HFF-Myc (cell line): Measurements from ENCODE around the gene TREM1.

Experiments used
- DNase-seq: peaks from one replicate; pipeline ENCODE4 v3.0.0-alpha.2; 2011; ENCODE audit warnings: low read depth; ENCODE audit errors: extremely low read depth
- H3K4me3 ChIP-seq: replicated peaks from 2 replicates; pipeline ENCODE4 v1.5.1; 2011; ENCODE audit warnings: low read depth, mild to moderate bottlenecking, control low read depth, low read length
- TF ChIP-seq, protein P1 (sequence below): IDR thresholded peaks from 2 replicates; pipeline ENCODE4 v1.5.1; 2012; ENCODE audit warnings: mild to moderate bottlenecking, low read depth, low read length, control low read depth; ENCODE audit errors: missing control alignments

TREM1 gene

DNA sequence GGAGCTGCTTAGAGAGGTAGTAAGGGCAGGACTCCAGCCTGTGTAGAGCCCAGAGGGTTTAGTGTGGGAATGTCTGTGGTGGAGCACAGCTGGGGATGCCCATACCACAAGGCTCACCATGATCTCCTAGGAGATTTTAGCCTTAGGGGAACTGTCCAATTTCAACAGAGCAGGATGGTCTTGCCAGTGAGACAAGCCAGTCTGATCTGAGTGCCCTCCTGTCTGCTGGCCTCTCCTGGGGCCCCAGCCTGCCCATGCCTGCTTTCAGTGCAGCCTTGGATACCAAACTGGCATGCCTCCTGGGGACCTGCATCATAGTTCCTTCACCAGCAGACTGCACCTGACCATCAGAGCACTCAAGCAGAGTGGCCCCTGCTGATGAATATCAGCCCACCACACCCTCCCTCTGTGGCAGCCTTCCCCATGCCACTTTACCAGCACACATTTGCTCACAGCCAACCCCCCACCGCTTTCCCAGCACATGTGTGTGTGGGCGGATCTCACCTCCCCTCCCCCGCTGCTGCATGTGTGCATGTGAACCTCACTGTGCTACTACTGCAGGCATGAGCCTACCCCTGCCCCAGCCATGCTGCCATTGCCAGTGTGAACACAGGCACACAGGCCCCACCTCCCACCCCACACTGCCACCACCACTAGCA, 7.9 kb upstream of the TREM1 start:
- DNase-seq: no peak
- TF ChIP-seq, protein P1, sequence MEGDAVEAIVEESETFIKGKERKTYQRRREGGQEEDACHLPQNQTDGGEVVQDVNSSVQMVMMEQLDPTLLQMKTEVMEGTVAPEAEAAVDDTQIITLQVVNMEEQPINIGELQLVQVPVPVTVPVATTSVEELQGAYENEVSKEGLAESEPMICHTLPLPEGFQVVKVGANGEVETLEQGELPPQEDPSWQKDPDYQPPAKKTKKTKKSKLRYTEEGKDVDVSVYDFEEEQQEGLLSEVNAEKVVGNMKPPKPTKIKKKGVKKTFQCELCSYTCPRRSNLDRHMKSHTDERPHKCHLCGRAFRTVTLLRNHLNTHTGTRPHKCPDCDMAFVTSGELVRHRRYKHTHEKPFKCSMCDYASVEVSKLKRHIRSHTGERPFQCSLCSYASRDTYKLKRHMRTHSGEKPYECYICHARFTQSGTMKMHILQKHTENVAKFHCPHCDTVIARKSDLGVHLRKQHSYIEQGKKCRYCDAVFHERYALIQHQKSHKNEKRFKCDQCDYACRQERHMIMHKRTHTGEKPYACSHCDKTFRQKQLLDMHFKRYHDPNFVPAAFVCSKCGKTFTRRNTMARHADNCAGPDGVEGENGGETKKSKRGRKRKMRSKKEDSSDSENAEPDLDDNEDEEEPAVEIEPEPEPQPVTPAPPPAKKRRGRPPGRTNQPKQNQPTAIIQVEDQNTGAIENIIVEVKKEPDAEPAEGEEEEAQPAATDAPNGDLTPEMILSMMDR: no peak
- no peak overlapping the region for H3K4me3 ChIP-seq

DNA sequence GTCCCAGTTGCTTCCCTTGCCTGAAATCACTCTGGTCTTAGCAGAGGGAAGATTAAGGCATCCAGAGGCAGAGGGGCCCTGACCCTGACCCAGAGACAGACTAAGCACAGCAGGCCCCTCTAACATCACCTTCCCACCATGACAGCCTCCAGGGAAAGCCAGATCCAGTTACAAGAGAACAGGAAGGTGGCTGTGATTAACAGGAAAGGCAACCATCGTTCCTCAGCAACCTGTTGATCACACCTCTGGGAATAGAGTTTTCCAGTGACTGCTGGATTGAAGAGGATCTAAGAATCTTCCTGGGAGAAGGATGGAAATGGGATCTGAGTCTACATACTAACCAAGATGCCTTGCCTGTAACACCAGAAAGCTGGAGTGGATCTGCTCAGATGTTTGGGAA, 5.2 kb upstream of the TREM1 start:
- TF ChIP-seq, protein P1: no peak
- no peak for DNase-seq
- no peak overlapping the region for H3K4me3 ChIP-seq

DNA sequence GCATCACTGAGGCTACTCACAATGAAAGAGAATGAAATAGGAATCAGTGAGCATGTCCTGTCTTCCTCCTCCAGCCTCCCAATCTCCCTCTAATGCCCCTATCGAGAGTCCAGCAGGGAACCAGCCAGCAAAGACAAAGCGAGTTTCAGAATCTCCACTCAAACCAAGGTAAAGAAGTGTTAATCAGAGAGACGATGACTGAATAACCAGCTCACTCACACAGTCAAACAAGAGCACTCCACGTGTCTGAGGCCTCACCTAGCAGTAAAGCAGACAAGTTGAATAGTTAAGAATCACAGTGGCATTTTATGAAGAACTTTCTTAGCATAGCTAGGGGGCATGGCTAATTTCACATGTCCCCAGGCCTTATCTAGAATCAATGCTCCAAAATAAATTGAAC, 3.3 kb upstream of the TREM1 start:
- no peak for DNase-seq
- TF ChIP-seq, protein P1: no peak
- H3K4me3 ChIP-seq: no peak overlapping the region

DNA sequence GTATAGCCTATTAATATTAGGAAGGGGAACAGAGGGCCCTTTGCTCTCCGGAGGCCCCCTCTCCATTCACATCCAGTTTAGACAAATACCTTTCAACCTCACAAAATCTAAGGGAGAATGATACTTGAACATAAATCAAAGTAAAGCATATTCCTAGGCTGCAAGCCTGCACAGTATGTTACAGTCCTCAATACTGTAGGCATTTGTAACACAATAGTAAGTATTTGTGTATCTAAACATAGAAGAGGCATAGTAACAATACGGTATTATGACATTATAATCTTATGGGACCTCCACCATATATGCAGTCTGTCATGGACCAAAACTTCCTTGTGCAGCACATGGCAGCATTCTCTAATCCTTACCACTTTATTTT, 2.3 kb upstream of the TREM1 start:
- no peak for DNase-seq
- TF ChIP-seq, protein P1: no peak
- H3K4me3 ChIP-seq: no peak overlapping the region

DNA sequence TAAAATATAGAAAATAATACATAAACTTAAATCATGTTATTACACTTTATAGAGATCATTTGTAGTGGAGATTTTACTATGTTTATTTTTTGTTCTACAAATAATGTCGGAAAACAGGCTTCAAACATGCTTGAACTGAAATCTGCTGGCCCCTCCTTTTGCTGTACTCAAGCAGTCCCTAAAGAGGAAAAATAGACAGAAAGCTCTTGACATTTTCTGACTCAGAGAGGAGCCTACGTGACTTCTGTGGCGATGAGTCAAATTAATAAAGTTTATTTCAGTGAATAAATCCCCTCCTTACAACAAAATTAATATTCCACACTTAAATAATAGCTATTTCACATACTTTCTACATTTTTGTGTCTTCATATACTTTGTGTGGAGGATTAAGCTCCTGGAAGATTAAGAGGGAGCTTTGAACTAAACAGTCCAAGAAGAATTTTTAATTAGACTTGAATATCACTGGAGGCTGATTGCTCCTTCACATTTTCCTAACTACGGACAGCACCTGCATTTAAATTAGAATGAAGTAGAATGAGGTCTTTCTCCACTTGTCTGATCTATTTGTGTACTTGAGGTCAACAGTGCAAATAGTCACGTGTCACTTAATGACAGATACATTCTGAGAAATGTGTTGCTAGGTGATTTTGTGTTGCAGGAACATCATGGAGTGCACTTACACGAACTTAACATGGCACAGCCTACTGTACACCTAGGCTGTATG, 1.7 kb upstream of the TREM1 start:
- H3K4me3 ChIP-seq: no peak overlapping the region
- TF ChIP-seq, protein P1: no peak
- no peak for DNase-seq

DNA sequence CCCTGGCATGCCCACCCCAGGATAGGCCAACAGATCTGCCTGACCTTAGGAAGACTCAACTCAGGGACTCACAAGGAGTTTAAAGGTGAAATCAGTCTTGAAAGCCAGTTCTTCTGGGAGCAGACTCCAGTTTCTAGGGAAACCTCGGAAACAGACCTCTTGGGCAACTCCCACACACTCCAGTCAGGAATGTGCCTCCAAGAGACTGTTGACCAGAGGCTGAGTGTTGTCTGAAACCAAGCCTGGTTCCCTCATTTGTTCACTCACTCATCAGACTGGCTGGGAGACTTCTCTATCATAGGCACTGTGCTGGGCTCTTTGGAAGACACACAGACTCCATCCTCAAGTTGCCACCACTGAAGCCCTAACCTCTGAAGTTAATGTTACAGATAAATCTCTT, 1.8 kb downstream of the TREM1 start:
- TF ChIP-seq, protein P1: no peak
- no peak for DNase-seq
- H3K4me3 ChIP-seq: no peak overlapping the region
